Liver (tissue), 3 donors: ENCODE results near the gene GARNL3.
A peak's percentile ranks its signal among the peaks of the same experiment; 100 is the strongest.

Experiments used
- CTCF ChIP-seq: fragments of 150-350 bp; IDR thresholded peaks from 2 replicates; pipeline ENCODE4 v1.5.1; 2017; ENCODE audit warnings: improper control_type of control experiment, low read depth, low read length; ENCODE audit not compliant: missing input control
- REST ChIP-seq: IDR thresholded peaks from 2 replicates; pipeline ENCODE4 v1.6.1; 2016; ENCODE audit warnings: antibody characterized with exemption, mild to moderate bottlenecking
- RXRA ChIP-seq, 2 donors: IDR thresholded peaks; 2 replicates each; pipeline ENCODE4 v1.6.1; 2017 to 2018; ENCODE audit warnings: antibody characterized with exemption in 2 of 2, mild to moderate bottlenecking in 1 of 2
- donor health status: healthy.
- donor health status: healthy.

- TF ChIP-seq RXRA (IDR thresholded peaks at IDR 0.05) (peak in 1 of 2 donors; percentile 44), CTCF (peak; percentile 17), REST (peak; percentile 96)
Measured at GRCh38 chr9:127423934-127424675, 159.5 kb downstream of the GARNL3 start, which contains the start of gene ZNF79.
